ENCODE results near the gene NANS.

NANS gene

DNA sequence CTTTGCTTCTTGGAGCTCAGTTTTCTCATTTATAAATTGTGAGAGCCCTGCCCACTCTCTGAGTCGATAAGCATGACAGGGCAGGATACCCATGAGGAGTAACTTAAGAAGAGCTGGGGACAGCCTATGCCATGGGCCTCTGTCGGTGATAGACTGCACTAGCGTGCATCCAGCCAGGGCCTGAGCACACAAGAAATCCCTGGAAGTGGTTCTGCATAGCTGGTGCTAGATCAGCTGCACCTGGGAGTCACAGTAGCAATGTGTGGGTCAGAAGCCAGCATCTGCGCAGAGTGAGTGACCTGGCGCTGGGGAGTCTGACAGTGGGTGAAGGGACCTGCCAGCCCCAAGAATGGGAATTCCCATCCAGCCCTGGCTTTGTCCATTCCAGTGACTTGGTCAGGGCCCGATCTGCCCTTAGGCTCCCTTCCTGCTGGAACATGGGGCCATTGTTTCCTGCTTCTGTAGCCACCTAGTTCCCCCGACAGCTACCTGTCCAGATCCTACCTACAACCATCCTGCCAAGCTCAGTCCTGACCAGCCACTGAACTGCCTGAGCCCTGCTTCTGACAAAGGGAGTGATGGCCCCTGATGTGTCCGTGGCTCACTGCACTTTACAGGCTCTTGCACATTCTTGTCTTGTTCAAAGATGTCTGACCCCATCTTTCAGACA is 35.9 kb upstream of the NANS start:
- ATAC-seq (replicated peaks) = no peak
- Mint-ChIP-seq H3K4me1 (ENCODE audit: low read depth in 2 of 2) (no peaks in the 10 kb centered on the region), H3K9me3 (no peaks in the 10 kb centered on the region), H3K27me3 (no peaks in the 10 kb centered on the region), H3K36me3 (ENCODE audit: insufficient read depth) (peaks cover 24% of the 10 kb centered on the region), H3K27ac (peak overlapping the region in 1 of 2 donors; percentile 67), H3K4me3 (no peak overlapping the region)
- DNase-seq = no peak

DNA sequence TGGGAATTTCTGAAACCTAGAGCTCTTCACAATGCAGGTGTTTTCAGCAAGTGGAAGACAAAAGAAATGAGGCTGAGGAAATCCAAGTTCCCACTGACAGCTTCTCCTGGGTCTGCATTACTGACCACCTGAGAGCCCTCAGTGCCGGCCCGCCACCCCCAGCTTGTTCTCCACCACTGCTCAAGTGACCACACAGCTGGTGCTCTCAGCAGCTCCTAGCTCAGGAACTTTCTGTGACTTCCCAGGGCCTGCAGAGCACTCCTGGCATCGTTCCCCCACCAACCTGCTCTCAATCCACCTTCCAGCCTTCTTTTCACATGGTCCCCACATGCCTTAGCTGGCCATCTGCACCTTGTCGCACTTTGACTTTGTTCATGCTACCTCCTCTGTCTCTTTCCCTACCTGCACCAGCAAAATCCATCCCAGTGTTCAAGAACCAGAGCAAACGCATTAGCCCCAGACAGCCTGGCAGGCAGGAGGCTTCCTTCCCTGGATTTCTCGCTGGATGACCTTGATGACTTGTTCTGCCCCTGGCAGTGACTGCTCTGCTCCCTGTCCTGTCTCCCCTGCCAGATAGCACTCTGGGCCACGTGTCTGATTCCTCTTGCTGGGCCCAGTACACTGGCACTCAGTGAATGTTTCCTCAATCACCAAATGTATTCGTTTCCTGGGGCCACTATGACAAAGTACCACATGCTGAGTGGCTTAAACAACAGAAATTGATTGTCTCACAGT is 35.1 kb upstream of the NANS start:
- H3K27ac Mint-ChIP-seq = no peak overlapping the region
- H3K9me3 Mint-ChIP-seq = no peaks in the 10 kb centered on the region
- H3K36me3 Mint-ChIP-seq (ENCODE audit: insufficient read depth) = peaks cover 20% of the 10 kb centered on the region
- H3K4me1 Mint-ChIP-seq (ENCODE audit: low read depth in 2 of 2) = no peaks in the 10 kb centered on the region
- no peak overlapping the region for H3K4me3 Mint-ChIP-seq
- DNase-seq = no peak
- no peak for ATAC-seq (replicated peaks)
- no peaks in the 10 kb centered on the region for H3K27me3 Mint-ChIP-seq

DNA sequence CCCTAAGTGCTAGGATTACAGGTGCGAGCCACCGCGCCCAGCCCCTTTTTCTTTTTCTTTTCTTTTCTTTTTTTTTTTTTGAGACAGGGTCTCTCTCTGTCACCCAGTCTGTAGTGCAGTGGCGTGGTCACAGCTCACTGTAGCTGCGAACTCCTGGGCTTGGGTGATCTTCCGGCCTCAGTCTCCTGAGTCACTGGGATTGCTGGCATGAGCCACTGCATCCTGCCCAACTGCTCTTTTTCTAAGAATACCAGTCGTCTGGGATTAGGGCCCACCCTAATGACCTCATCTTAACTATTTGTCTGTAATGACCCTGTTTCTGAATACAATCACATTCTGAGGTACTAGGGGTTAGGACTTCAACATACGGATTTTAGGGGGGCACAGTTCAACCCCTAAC is 34.1 kb upstream of the NANS start:
- H3K9me3 Mint-ChIP-seq = no peaks in the 10 kb centered on the region
- peaks cover 13% of the 10 kb centered on the region for H3K36me3 Mint-ChIP-seq (ENCODE audit: insufficient read depth)
- H3K27me3 Mint-ChIP-seq = no peaks in the 10 kb centered on the region
- no peak for DNase-seq
- no peak overlapping the region for H3K27ac Mint-ChIP-seq
- H3K4me3 Mint-ChIP-seq = no peak overlapping the region
- H3K4me1 Mint-ChIP-seq (ENCODE audit: low read depth in 2 of 2) = no peaks in the 10 kb centered on the region
- no peak for ATAC-seq (replicated peaks)

DNA sequence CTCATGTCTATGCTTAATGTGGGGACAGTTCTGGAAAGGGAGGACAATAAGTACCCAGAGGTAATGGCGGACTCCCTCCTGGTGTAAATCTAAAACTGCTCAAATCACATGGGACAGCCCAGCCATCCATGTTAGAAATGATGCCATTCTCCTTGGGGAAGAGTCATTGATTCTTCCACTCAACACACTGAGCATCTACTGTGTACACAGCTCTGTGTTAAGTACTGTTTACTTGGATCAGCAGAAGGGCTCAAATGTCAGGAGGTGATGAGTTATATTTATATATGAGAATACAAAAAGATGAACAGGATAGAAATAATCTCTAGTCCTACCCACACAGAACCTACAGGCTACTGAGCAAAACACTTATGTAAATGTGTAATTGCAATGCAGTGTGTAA is 31.8 kb upstream of the NANS start:
- Mint-ChIP-seq H3K4me1 (ENCODE audit: low read depth in 2 of 2) (no peaks in the 10 kb centered on the region), H3K9me3 (no peaks in the 10 kb centered on the region), H3K4me3 (no peak overlapping the region), H3K27ac (no peak overlapping the region), H3K27me3 (no peaks in the 10 kb centered on the region), H3K36me3 (ENCODE audit: insufficient read depth) (peaks cover 3% of the 10 kb centered on the region)
- DNase-seq (no peak), ATAC-seq (replicated peaks) (no peak)

DNA sequence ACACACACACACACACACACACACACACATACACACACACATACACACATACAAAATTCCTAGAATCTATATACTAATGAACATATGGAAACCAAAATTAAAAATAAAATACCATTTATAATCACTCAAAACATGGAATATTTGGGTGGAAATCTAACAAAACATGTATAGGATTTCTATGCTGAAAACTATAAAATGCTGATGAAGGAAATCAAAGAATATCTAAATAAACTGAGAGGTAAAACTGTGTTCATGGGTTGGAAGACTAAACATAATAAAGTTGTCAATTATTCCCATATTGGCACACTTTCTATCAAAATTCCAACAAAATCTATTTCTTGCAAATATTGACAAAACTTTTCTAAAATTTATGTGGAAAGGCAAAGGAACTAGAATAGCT is 25.4 kb upstream of the NANS start:
- Mint-ChIP-seq H3K27ac (no peak overlapping the region), H3K4me3 (no peak overlapping the region), H3K27me3 (peaks cover 7 to 9% of the 10 kb centered on the region in 2 donors), H3K4me1 (ENCODE audit: low read depth in 2 of 2) (peaks cover 5 to 9% of the 10 kb centered on the region in 2 donors), H3K36me3 (ENCODE audit: insufficient read depth) (no peaks in the 10 kb centered on the region), H3K9me3 (no peaks in the 10 kb centered on the region)
- DNase-seq (no peak), ATAC-seq (replicated peaks) (no peak)

DNA sequence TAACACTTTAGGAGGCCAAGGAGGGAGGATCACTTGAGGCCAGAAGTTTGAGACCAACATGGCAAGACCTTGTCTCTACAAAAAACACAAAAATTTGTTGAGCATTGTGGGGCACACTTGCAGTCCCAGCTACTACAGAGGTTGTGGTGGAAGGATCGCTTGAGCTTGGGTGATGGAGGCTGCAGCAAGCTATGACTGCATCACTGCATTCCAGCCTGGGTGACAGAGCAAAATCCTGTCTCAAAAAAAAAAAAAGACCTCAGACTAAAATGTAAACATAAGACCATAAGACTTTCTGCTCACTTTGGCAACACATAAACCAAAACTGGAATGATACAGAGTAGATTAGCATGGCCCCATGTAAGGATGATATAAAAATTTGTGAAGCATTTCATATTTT is 24.6 kb upstream of the NANS start:
- Mint-ChIP-seq H3K9me3 (no peaks in the 10 kb centered on the region), H3K4me3 (no peak overlapping the region), H3K27ac (no peak overlapping the region), H3K27me3 (peaks cover 7 to 9% of the 10 kb centered on the region in 2 donors), H3K36me3 (ENCODE audit: insufficient read depth) (no peaks in the 10 kb centered on the region), H3K4me1 (ENCODE audit: low read depth in 2 of 2) (peaks cover 5 to 9% of the 10 kb centered on the region in 2 donors)
- no peak for ATAC-seq (replicated peaks)
- no peak for DNase-seq

DNA sequence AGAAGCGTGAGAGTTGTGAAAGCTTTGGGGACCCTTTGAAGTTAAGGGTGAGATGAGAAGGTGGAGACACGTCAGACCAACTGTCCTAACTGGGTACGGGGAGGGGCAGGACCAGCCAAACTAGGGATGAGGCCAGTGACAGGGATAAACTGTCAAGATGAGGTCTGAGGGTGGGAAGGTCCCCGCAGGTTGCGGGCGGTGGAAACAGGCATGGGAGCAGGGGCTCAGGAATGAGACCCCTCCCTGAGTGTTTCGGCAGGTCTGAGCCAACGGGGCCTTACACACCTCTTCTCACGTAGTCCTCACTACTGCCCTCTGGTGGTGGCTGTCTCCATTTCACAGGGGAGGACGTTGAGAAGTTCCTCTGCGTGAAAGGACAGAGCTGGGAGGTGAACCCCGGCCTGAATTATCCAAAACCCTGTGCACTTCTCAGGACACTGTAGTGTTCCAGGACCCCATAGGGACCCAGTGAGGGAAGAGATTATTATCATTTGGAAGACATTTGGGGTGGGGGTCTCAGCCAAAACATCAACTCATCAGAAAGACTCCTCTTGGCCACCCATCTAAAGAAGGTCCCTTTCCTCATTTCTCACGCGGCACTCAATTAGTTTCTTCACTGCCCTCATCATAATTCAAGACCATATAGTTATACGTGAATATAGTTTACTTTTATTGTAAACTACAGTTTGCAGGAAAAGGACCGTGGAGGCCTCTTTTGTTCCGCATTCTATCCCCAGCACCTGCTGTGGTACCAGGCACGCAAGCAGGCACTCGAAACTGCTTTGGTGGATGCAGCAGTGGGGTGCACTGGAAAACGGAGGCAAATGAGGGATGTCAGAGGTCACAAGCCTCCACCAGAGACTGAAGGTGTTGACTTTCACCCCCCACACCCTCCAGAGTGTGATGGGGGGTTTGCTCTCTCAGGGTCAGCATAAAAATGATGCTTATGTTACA is 21.7 kb upstream of the NANS start:
- ATAC-seq (replicated peaks) = peak; percentile 100
- Mint-ChIP-seq H3K4me3 (peak overlapping the region in 1 of 2 donors; percentile 7), H3K4me1 (ENCODE audit: low read depth in 2 of 2) (peaks cover 5 to 9% of the 10 kb centered on the region in 2 donors), H3K9me3 (no peaks in the 10 kb centered on the region), H3K27ac (peak overlapping the region; percentile 42 to 86), H3K36me3 (ENCODE audit: insufficient read depth) (no peaks in the 10 kb centered on the region), H3K27me3 (peaks cover 12 to 16% of the 10 kb centered on the region in 2 donors)
- peak; percentile 89 to 92 (median 91) for DNase-seq

DNA sequence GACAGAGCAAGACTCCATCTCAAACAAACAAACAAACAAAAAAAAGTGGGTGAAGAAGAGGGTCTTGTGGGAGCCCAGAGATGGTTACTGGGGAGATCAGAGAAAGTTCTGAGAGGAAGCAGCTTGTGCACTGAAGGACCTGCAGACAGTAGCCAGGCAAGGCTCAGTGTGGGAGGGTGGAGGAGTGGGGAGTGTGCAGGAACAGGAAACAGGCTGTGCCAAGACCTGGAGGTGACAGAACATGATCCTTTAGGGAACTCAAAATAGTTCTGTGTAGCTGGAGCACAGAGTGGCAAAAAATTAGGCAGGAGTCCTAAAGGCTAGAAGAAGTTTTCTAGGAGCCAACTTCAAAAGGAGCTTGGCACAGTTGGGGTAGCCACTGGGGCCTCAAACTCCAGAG is 19.2 kb upstream of the NANS start:
- DNase-seq (no peak), ATAC-seq (replicated peaks) (no peak)
- Mint-ChIP-seq H3K9me3 (no peaks in the 10 kb centered on the region), H3K4me3 (no peak overlapping the region), H3K36me3 (ENCODE audit: insufficient read depth) (peaks cover 3% of the 10 kb centered on the region), H3K27ac (no peak overlapping the region), H3K4me1 (ENCODE audit: low read depth in 2 of 2) (peaks cover 5 to 9% of the 10 kb centered on the region in 2 donors), H3K27me3 (peaks cover 23 to 28% of the 10 kb centered on the region in 2 donors)

DNA sequence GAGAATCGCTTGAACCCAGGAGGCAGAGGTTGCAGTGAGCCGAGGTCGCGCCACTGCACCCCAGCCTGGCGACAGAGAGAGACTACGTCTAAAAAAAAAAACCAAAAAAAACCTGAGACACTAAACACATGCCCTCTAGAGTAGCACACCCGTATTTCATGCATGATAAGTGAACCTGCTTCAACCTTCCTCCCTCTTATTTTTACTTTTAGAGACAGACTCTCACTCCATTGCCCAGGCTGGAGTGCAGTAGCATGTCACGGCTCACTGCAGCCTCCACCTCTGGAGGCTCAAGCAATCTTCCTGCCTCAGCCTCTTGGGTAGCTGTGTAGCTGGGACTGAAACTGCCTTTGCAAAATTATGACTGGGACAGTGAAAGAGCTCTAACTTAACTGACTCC is 17.6 kb upstream of the NANS start:
- Mint-ChIP-seq H3K9me3 (no peaks in the 10 kb centered on the region), H3K4me1 (ENCODE audit: low read depth in 2 of 2) (peaks cover 5 to 9% of the 10 kb centered on the region in 2 donors), H3K27ac (no peak overlapping the region), H3K36me3 (ENCODE audit: insufficient read depth) (peaks cover 3% of the 10 kb centered on the region), H3K4me3 (no peak overlapping the region), H3K27me3 (peaks cover 23 to 28% of the 10 kb centered on the region in 2 donors)
- ATAC-seq (replicated peaks) (no peak), DNase-seq (no peak)

DNA sequence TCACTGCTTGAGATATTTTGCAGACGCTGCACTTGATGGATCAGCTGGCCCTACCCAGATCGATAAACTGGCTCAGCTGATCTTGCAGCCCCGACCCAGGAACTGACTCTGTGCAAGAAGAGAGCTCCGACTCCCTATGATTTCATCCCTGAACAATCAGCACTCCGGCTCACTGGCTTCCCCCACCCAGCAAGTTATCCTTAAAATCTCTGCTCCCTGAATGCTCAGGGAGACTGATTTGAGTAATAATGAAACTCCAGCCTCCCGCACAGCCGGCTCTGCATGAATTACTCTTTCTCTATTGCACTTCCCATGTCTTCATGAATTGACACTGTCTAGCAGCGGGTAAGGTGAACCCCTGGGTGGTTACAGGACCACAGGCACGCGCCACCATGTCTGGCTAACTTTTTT is 16.9 kb upstream of the NANS start:
- Mint-ChIP-seq H3K27me3 (peaks cover 20 to 25% of the 10 kb centered on the region in 2 donors), H3K4me1 (ENCODE audit: low read depth in 2 of 2) (peaks cover 2 to 4% of the 10 kb centered on the region in 2 donors), H3K36me3 (ENCODE audit: insufficient read depth) (peaks cover 3% of the 10 kb centered on the region), H3K4me3 (no peak overlapping the region), H3K9me3 (no peaks in the 10 kb centered on the region), H3K27ac (no peak overlapping the region)
- ATAC-seq (replicated peaks) = no peak
- DNase-seq = no peak

DNA sequence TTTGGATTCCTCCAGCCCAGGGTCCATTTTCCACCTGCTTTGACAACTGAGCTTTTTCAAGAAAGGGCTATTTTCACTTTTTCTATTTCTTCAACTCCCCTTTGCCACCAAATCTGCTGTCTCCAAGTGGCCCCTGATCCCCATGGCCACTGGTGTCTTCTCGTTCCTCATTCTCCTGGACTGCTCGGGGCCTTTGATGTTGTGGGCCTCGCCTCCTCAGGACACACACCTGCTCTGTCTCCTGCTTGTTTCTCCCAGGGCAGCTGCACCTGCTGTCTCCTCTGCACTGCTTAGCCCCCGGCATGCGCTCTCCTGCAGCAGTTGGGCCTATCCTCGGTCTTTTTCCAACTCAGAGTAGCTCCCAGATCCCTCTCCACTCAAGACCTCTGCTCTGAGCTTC is 16.3 kb upstream of the NANS start:
- H3K27me3 Mint-ChIP-seq = peaks cover 16 to 19% of the 10 kb centered on the region in 2 donors
- H3K27ac Mint-ChIP-seq = no peak overlapping the region
- ATAC-seq (replicated peaks) (no peak), DNase-seq (no peak)
- H3K9me3 Mint-ChIP-seq = peaks cover 0 to 2% of the 10 kb centered on the region in 2 donors
- peaks cover 2 to 3% of the 10 kb centered on the region in 2 donors for H3K4me1 Mint-ChIP-seq (ENCODE audit: low read depth in 2 of 2)
- H3K36me3 Mint-ChIP-seq (ENCODE audit: insufficient read depth) = peaks cover 3% of the 10 kb centered on the region
- H3K4me3 Mint-ChIP-seq = no peak overlapping the region

DNA sequence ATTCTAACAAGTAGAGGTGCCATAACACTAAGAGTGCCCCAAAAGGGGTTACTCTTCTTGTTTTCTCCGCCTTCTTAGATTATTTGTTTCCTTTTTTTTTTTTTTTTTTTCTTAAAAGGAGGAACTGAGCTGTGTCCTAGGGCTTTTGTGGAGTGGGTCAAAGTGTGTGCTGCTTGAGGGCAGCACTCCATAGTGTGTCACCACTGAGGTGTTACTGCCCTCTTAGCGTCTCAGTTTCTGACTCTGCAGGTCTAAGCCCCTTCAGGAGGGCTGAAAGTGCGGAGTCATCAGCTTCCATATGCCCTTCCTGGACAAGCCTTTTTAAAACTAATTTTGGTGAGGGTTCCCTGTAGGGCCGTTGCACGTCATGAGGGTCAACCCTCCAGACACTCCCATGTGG is 12.6 kb upstream of the NANS start:
- ATAC-seq (replicated peaks) (no peak), DNase-seq (no peak)
- Mint-ChIP-seq H3K4me3 (no peak overlapping the region), H3K4me1 (ENCODE audit: low read depth in 2 of 2) (peaks cover 7 to 12% of the 10 kb centered on the region in 2 donors), H3K9me3 (peaks cover 0 to 3% of the 10 kb centered on the region in 2 donors), H3K27me3 (peaks cover 16 to 19% of the 10 kb centered on the region in 2 donors), H3K36me3 (ENCODE audit: insufficient read depth) (peaks cover 3% of the 10 kb centered on the region), H3K27ac (no peak overlapping the region)

All from effector memory CD8-positive, alpha-beta T cell (primary cell).